Right cardiac atrium (tissue), 5 donors: Measurements from ENCODE around the gene GOLGA3. TPM values are rescaled to one million over a fixed set of nuclear protein-coding genes. Genes with fewer than 3 reads are reported as not detected.

ENCODE experiments used
- ATAC-seq, 2 donors: fragments of 200-7000 bp; cut with Tn5 transposase; one replicate each; pipeline versions ENCODE4 v1.8.0 to v1.9.1; 2020; ENCODE audit warnings: moderate library complexity in 2 of 2, mild to moderate bottlenecking in 1 of 2
- DNase-seq, 3 donors: peaks; one replicate each; pipeline ENCODE4 v3.0.0-alpha.2; 2020
- H3K27ac ChIP-seq: one replicate; pipeline ENCODE4 v1.5.1; 2013; ENCODE audit warnings: mild to moderate bottlenecking, low read length, control low read depth, moderate library complexity
- H3K27me3 ChIP-seq: one replicate; pipeline ENCODE4 v1.6.1; 2013; ENCODE audit not compliant: control insufficient read depth, insufficient read depth
- H3K4me1 ChIP-seq: one replicate; pipeline ENCODE4 v1.6.1; 2013; ENCODE audit warnings: low read length; ENCODE audit not compliant: control insufficient read depth, insufficient read depth
- H3K4me3 ChIP-seq: one replicate; pipeline ENCODE4 v1.5.1; 2013; ENCODE audit warnings: low read length, control low read depth
- H3K9me3 ChIP-seq: one replicate; pipeline ENCODE4 v1.6.1; 2013; ENCODE audit warnings: low read length; ENCODE audit not compliant: control insufficient read depth
- WGBS: extraction: QIAGEN DNeasy Blood & Tissue Kit; methylation state at CpG from one replicate; pipeline ENCODE4 v1.1.7; 2013; 5-methylcytosine and 5-hydroxymethylcytosine counted together
- intact Hi-C, 4 donors: fragments of 100-400 bp; cut with DNase I; formaldehyde crosslinking; loops; one replicate each; pipeline versions ENCODE4 v1.11.0 to v1.14.0; 2022 to 2023
- polyA plus RNA-seq: library from polyadenylated mRNA; stranded (reverse); fragments of 200-250 nt; gene quantifications from one replicate; pipeline ENCODE4 v1.2.3, GENCODE V29; 2013
- total RNA-seq, 4 donors: library from RNA; stranded (reverse); fragmentation: NEBNext Ultra II Directional; extraction: Animal tissue kit (Norgen Biotek cat#: 25700); gene quantifications; one replicate each; pipeline ENCODE4 v1.2.1, GENCODE V29; 2021
- donor health status: healthy with polysubstance abuse.
- donor health status: DM: no; HTN: yes; CAD: no.
- donor health status: DM: no; HTN: no; CAD: no.
- donor health status: DM: no; HTN: yes; CAD: no; lungs with severe emphysema.
- donor health status: DM: yes; HTN: yes; CAD: no.

The GOLGA3 gene
- total and polyA plus RNA-seq, 5 donors, result 14.6 to 49.8 (median 31.7) TPM

DNA sequence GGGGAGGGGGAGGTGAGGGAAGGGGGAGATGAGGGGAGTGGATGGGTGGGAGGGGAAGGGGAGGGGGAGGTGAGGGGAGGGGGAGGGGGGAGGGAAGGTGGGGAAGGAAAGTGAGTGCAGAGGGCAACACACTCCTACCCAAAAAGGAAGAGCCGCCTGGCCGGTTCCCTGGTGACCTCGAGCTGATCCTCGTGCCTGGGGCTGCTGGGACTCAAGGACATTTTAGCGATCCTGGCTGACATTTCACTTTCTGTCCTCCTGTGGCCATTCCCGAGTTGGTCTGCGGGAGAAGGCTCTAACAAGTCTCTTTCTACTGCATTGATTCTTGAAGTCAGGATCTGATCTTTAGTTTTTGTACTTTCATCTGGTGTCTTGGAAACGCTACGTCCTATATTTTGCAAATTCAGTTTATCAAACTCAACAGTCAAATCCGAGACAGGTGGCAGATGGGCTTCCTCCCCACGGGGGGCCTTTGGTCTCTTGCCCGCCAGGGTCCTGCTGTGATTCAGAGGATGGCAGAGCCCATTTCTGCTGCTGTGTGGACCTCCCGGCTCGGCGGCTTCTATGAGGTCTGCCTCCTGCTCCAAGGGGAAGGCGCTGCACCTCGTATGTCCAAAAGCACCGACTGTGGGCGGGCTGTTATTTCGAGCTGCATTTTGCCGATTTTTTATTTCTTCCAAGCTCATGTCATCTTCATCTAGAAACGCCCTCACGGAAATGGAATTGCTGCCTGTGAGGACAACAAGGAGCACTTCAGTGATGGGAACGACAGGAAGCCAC is 98.9 kb downstream of the GOLGA3 start:
- DNase-seq (peak in 1 of 3 donors; percentile 42), ATAC-seq (no peak)

DNA sequence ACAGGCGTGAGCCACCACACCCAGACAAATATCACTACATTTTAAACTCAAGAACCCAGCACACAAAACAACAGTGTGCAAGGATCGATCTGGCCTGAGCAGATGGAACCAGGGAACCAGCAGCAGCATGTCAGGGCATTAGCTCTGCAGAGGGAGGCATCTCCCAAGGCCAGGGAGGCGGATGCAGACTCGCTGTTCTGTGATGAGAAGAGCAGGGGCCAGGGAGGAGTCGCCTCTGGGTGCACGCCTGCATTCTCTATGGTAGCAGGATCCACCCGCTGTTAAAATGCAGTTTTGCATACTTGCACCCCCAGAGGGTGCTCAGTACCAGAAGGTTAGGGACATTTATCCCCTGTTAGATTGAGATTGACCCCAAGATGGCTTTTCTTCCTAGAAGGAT is 100.2 kb downstream of the GOLGA3 start:
- Histone ChIP-seq H3K27ac (no peak overlapping the region), H3K27me3 (no peaks in the 10 kb centered on the region), H3K4me3 (no peak overlapping the region), H3K4me1 (no peaks in the 10 kb centered on the region), H3K9me3 (no peaks in the 10 kb centered on the region)
- intact Hi-C loops, result no loop called here
- peak in 1 of 3 donors; percentile 29 for DNase-seq
- ATAC-seq, result no peak
- 98% methylated on average over 7 of the region's 7 CpGs for WGBS

More for the DNA sequence above, 98.9 kb downstream of the GOLGA3 start:
- H3K4me1 ChIP-seq, result no peaks in the 10 kb centered on the region
- no peak overlapping the region for H3K27ac ChIP-seq
- H3K27me3 ChIP-seq, result no peaks in the 10 kb centered on the region
- no peaks in the 10 kb centered on the region for H3K9me3 ChIP-seq
- H3K4me3 ChIP-seq, result no peak overlapping the region
- intact Hi-C loops, result no loop called here
- 83% methylated on average over 24 of the region's 24 CpGs for WGBS

DNA sequence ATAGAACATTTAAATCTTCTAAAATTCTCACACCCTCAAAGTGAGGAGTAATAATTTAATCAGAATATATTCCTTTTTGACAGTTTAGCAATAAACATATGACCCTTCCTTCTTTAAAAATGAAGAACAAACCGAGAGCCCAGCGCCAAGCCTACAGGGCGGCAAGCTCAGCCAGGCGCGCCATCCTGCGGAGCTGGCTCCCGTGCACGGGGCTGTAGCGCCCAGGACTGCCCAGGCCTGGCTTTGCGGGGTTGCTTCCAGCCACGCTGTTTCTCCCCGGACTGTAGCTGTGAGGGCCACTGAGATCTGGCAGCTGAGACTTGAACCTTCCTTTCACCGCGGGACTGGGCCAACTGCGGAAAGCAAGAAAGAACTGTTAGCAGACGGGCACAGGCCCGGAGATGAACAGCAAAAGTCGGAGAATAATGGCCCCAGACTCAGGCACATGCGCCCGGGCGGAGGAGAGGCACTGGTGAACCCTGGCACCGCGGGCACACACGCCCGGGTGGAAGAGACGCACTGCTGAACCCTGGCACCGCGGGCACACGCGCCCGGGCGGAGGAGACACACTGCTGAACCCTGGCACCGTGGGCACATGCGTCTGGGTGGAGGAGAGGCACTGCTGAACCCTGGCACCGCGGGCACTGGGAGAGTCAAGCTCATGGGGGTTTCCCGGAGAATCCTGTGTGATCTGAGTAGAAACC is 101.4 kb downstream of the GOLGA3 start:
- Histone ChIP-seq H3K27ac (no peak overlapping the region), H3K4me3 (no peak overlapping the region), H3K27me3 (no peaks in the 10 kb centered on the region), H3K9me3 (no peaks in the 10 kb centered on the region), H3K4me1 (no peaks in the 10 kb centered on the region)
- intact Hi-C loops, result no loop called here
- 94% methylated on average over 37 of the region's 37 CpGs for WGBS
- DNase-seq (peak in 1 of 3 donors; percentile 43), ATAC-seq (peak in 1 of 2 donors; percentile 25)

DNA sequence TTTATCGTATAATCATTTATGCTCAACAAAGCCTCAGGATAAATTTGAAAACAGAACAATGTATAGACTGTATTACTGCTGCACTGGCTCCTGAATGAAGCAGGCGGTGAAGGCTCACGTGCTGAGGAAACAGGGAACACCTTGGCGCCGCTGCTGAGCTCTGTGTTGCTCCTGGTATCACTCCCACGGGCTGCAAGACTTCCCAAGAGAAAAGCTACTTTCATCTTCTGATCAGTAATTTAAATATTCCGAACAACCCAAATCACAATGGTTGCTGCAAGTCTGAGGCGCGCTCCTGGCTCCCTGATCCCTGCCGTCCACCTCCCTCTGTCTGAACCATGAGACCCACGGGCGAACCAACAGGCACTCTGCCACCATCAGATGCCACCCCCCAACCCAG is 102.3 kb downstream of the GOLGA3 start:
- DNase-seq (peak in 1 of 3 donors; percentile 10), ATAC-seq (no peak)
- Histone ChIP-seq H3K9me3 (no peaks in the 10 kb centered on the region), H3K27me3 (no peaks in the 10 kb centered on the region), H3K4me3 (no peak overlapping the region), H3K4me1 (no peaks in the 10 kb centered on the region), H3K27ac (no peak overlapping the region)
- WGBS, result 94% methylated on average over 12 of the region's 12 CpGs
- intact Hi-C loops, result no loop called here

DNA sequence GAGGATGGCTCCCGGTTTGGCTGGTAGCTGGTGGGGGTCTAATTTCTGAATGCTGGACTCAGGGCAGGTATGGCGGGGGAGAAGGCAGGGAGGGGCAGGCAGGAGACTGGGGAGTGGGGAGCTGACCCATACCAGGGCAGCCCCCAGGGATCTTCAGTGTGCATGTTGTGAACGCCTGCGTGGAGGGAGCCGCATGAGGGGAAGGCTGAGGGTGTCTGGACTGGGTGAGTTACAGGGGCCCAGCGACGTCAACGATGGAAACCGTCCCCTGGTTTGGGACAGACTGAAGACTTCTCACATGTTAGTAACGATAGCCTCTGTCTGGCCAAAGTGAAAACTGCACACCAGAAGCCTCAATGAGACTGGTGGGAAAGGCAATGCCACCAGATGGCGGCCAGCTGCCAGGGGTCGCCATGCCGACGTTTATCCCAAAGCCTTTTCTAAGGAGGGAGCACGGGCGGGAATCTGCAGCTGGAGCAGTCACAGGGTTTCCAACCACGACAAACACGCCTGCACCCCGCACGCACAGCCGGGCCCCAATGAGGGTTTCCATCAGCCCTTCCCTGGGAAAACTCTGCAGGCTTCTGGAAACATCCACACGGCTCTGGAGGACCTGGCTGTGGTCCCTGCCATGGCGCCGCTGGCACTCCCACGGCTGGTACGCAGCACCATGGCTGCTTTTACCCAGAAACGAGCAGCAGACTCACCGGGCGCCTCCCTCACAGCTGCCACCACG is 104.0 kb downstream of the GOLGA3 start:
- Histone ChIP-seq H3K27ac (no peak overlapping the region), H3K4me1 (no peaks in the 10 kb centered on the region), H3K27me3 (no peaks in the 10 kb centered on the region), H3K9me3 (no peaks in the 10 kb centered on the region), H3K4me3 (no peak overlapping the region)
- peak in 1 of 3 donors; percentile 19 for DNase-seq
- WGBS, result 86% methylated on average over 30 of the region's 30 CpGs
- ATAC-seq, result no peak
- intact Hi-C loops, result no loop called here

DNA sequence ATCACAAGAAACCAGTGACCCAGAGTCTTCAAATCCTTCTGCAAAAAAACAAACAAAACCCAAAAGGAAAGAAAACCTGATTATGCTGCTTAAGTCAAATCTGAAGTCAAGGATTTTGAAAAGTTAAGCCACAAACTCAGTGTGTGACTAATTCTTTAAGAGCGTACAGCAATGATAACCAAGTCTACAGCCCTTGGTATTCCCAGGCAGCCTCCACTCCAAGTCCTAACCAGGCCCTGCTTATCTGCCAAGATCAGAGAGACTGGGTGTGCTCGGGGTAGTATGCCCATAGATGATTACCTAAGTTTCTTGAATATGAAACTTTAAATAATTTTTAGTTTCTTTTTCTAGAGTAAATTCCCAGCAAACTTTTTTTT is 104.9 kb downstream of the GOLGA3 start:
- 85% methylated on average over 2 of the region's 2 CpGs for WGBS
- intact Hi-C loops, result no loop called here
- Histone ChIP-seq H3K4me1 (no peaks in the 10 kb centered on the region), H3K9me3 (no peaks in the 10 kb centered on the region), H3K27ac (no peak overlapping the region), H3K27me3 (no peaks in the 10 kb centered on the region), H3K4me3 (no peak overlapping the region)
- DNase-seq (no peak), ATAC-seq (no peak)

DNA sequence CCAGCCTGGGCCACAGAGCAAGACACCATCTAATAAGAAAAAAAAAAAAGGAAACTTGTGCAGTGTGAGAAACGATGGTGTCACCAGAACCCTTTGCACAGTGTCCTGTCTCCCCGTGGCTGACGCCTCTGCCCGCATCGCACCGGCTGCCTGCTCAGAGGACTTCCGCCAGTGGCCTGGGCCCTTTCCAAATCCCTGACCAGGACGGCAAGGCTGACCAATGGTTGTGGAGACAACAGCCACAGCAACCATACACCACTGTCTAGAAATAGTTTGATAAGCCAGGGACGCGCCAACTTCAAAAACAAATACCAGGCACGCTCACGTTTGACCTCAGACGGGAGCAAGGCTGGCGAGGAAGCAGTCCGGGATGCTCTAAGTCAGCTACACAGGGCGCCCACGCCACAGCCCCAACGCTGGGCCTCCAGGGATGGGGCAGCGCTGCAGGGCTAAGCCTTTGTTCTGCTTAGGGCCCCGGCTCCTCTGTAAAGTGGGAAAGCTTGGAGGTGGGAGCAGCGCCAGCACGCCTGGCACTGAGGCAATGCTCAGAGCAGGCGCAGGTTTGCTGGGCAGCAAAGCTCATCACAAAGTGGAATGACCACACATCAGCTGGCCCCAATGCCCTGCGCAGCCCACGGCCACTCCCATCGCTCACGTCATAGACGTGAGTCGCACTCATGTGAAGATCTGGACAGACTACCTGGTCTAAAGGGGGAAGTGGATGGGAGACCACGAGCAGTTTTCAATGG is 105.5 kb downstream of the GOLGA3 start:
- peak; percentile 71 to 76 for ATAC-seq
- 78% methylated on average over 30 of the region's 30 CpGs for WGBS
- H3K27ac ChIP-seq, result no peak overlapping the region

DNA sequence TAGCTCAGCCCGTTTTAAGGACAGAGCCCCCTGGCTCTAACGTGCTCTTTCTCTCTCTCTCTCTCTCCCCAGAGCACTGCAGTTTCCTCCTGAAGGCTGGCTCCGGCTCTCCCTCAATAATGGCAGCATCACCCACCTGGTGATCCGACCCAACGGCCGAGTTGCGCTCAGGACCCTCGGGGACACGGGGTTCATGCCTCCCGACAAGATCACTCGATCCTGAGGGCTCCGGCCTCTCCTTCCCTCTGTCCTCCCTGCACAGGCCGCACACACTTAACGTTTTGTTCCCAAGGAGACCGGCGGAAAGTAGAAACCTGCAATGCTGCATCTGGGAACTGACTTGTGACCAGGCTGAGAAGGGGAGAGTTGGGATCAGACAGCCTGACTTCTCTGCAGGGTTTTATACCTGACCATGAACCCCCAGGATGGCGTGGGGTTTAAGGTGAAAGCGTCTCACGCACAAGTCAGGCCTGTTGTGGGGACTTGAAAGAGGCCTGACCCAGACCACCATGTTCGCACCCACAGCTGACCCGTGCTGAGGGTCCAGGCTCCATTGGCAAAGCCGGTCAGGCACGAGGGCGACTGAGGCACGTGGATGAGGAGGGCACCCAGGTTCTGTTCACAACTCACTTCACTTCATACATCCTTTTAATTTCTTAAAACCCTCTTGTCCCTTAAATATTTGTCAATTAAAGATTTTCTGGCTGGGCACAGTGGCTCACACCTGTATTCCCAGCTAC is 107.9 kb downstream of the GOLGA3 start:
- intact Hi-C loops, result no loop called here
- 95% methylated on average over 25 of the region's 25 CpGs for WGBS
- no peak for ATAC-seq
- DNase-seq, result no peak
- H3K4me3 ChIP-seq, result no peak overlapping the region
- no peaks in the 10 kb centered on the region for H3K4me1 ChIP-seq
- no peaks in the 10 kb centered on the region for H3K27me3 ChIP-seq
- no peak overlapping the region for H3K27ac ChIP-seq
- H3K9me3 ChIP-seq, result no peaks in the 10 kb centered on the region

More for the DNA sequence above, 105.5 kb downstream of the GOLGA3 start:
- DNase-seq, result peak; percentile 50 to 84 (median 78)
- no peaks in the 10 kb centered on the region for H3K9me3 ChIP-seq
- H3K4me3 ChIP-seq, result no peak overlapping the region
- no peaks in the 10 kb centered on the region for H3K27me3 ChIP-seq
- intact Hi-C loops, result no loop called here
- H3K4me1 ChIP-seq, result no peaks in the 10 kb centered on the region

DNA sequence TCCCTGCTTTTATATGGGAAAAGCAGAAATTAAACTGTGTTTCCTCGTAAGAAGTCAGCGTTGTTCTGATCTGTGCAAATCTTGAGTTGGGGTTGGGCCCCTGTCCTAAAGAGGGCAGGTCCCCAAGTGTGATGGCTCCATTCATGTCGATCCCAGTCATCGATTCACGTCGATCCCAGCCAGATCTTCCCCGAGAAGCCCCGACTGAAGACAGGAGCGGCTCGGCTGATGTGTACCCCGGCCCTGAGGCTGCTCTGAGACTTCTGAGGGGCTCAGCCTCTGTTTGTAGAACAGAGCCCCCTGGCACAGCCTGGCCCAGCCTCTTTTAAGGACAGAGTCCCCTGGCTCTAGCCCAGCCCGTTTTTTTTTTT is 108.7 kb downstream of the GOLGA3 start:
- Histone ChIP-seq H3K27me3 (no peaks in the 10 kb centered on the region), H3K27ac (no peak overlapping the region), H3K4me1 (no peaks in the 10 kb centered on the region), H3K9me3 (no peaks in the 10 kb centered on the region), H3K4me3 (no peak overlapping the region)
- 93% methylated on average over 12 of the region's 12 CpGs for WGBS
- ATAC-seq (no peak), DNase-seq (no peak)
- intact Hi-C loops, result no loop called here
